ENCODE results near the gene NOTCH1.

The NOTCH1 gene

GRCh38 chr9:136485049-136486045, 60.5 kb downstream of the NOTCH1 start:
- peaks cover 2% of the 10 kb centered on the region for H3K36me3 ChIP-seq (ENCODE audit: low read depth)
- H3K4me1 ChIP-seq (ENCODE audit: insufficient read depth, poor library complexity, severe bottlenecking) = peaks cover 10% of the 10 kb centered on the region
- peak overlapping the region; percentile 82 for H3K27ac ChIP-seq (ENCODE audit: poor library complexity, severe bottlenecking)
- no peaks in the 10 kb centered on the region for H3K27me3 ChIP-seq (ENCODE audit: insufficient read depth, poor library complexity, severe bottlenecking)
- peak; percentile 89 for TF ChIP-seq CTCF (IDR thresholded peaks at IDR 0.05; ENCODE audit: poor library complexity, severe bottlenecking)
- no peaks in the 10 kb centered on the region for H3K9me3 ChIP-seq (ENCODE audit: severe bottlenecking)
- H3K4me3 ChIP-seq (ENCODE audit: severe bottlenecking) = no peak overlapping the region
- ATAC-seq (ENCODE audit: low read depth) (peak; percentile 33), DNase-seq (ENCODE audit: low spot score) (no peak)

GRCh38 chr9:136484153-136485048, 61.4 kb downstream of the NOTCH1 start:
- Histone ChIP-seq H3K4me1 (ENCODE audit: insufficient read depth, poor library complexity, severe bottlenecking) (peaks cover 10% of the 10 kb centered on the region), H3K27ac (ENCODE audit: poor library complexity, severe bottlenecking) (peak overlapping the region; percentile 82)

GRCh38 chr9:136483589-136484152, 62.2 kb downstream of the NOTCH1 start:
- TF ChIP-seq CTCF (IDR thresholded peaks at IDR 0.05; ENCODE audit: poor library complexity, severe bottlenecking) = no peak
- peaks cover 10% of the 10 kb centered on the region for H3K4me1 ChIP-seq (ENCODE audit: insufficient read depth, poor library complexity, severe bottlenecking)
- peaks cover 19% of the 10 kb centered on the region for H3K36me3 ChIP-seq (ENCODE audit: low read depth)
- peak overlapping the region; percentile 47 for H3K4me3 ChIP-seq (ENCODE audit: severe bottlenecking)
- ATAC-seq (ENCODE audit: low read depth) (peak; percentile 52), DNase-seq (ENCODE audit: low spot score) (peak; percentile 90)
- no peaks in the 10 kb centered on the region for H3K9me3 ChIP-seq (ENCODE audit: severe bottlenecking)
- peak overlapping the region; percentile 82 for H3K27ac ChIP-seq (ENCODE audit: poor library complexity, severe bottlenecking)
- H3K27me3 ChIP-seq (ENCODE audit: insufficient read depth, poor library complexity, severe bottlenecking) = no peaks in the 10 kb centered on the region

More at GRCh38 chr9:136484153-136485048, 61.4 kb downstream of the NOTCH1 start:
- ATAC-seq (ENCODE audit: low read depth) = peak; percentile 58
- no peak for DNase-seq (ENCODE audit: low spot score)
- no peak for TF ChIP-seq CTCF (IDR thresholded peaks at IDR 0.05; ENCODE audit: poor library complexity, severe bottlenecking)
- Histone ChIP-seq H3K9me3 (ENCODE audit: severe bottlenecking) (no peaks in the 10 kb centered on the region), H3K4me3 (ENCODE audit: severe bottlenecking) (peak overlapping the region; percentile 47), H3K36me3 (ENCODE audit: low read depth) (peaks cover 12% of the 10 kb centered on the region), H3K27me3 (ENCODE audit: insufficient read depth, poor library complexity, severe bottlenecking) (no peaks in the 10 kb centered on the region)

- no peak for TF ChIP-seq CTCF (IDR thresholded peaks at IDR 0.05; ENCODE audit: poor library complexity, severe bottlenecking)
- Histone ChIP-seq H3K27me3 (ENCODE audit: insufficient read depth, poor library complexity, severe bottlenecking) (no peaks in the 10 kb centered on the region), H3K4me3 (ENCODE audit: severe bottlenecking) (peak within 1 kb of the TSS; percentile 71), H3K9me3 (ENCODE audit: severe bottlenecking) (no peaks in the 10 kb centered on the region), H3K27ac (ENCODE audit: poor library complexity, severe bottlenecking) (peak within 1 kb of the TSS; percentile 82), H3K36me3 (ENCODE audit: low read depth) (peaks cover 25% of the 10 kb centered on the region), H3K4me1 (ENCODE audit: insufficient read depth, poor library complexity, severe bottlenecking) (peaks cover 10% of the 10 kb centered on the region)
- peak; percentile 47 for ATAC-seq (ENCODE audit: low read depth)
- DNase-seq (ENCODE audit: low spot score) = peak; percentile 99
Observed at GRCh38 chr9:136482793-136483588, 62.9 kb downstream of the NOTCH1 start, which contains the start of gene SEC16A. Gene SEC16A (minus strand): TSS chr9:136483040. CDS start chr9:136477615, 5,425 bp downstream.
